CD8-positive, alpha-beta memory T cell (primary cell): ENCODE measurements around the gene ANTXR2. TPM values are rescaled to one million over a fixed set of nuclear protein-coding genes. Genes with fewer than 3 reads are reported as not detected.

Experiments used
- CTCF ChIA-PET: fragments of 350-600 bp; sonication (Branson Sonifier 250); formaldehyde crosslinking; loops from one replicate; lab custom pipeline; 2021; ENCODE audit warnings: antibody characterized with exemption; lab: Charles Lee
- POLR2A ChIA-PET: fragments of 350-600 bp; sonication (Branson Sonifier 250); formaldehyde crosslinking; loops from one replicate; lab custom pipeline; 2021; ENCODE audit warnings: antibody characterized with exemption; lab: Charles Lee
- DNase-seq, 5 donors: peaks; one replicate each; pipeline versions ENCODE4 v3.0.0 to v3.0.0-alpha.2; 2020 to 2022; ENCODE audit warnings: mixed read lengths in 1 of 5
- H3K27ac ChIP-seq: one replicate; pipeline ENCODE4 v1.7.0; 2013; ENCODE audit warnings: low read depth, mild to moderate bottlenecking, low read length, moderate library complexity
- H3K27me3 ChIP-seq: 2 replicates; pipeline ENCODE4 v1.7.0; 2013; ENCODE audit warnings: low read length, mild to moderate bottlenecking; ENCODE audit not compliant: insufficient read depth, poor library complexity, severe bottlenecking
- H3K36me3 ChIP-seq: 2 replicates; pipeline ENCODE4 v1.7.0; 2013; ENCODE audit warnings: mild to moderate bottlenecking, low read length, moderate library complexity; ENCODE audit not compliant: insufficient read depth
- H3K4me1 ChIP-seq: 2 replicates; pipeline ENCODE4 v1.7.0; 2013; ENCODE audit warnings: mild to moderate bottlenecking, low read length, moderate library complexity; ENCODE audit not compliant: insufficient read depth
- H3K4me3 ChIP-seq: 2 replicates; pipeline ENCODE4 v1.7.0; 2013; ENCODE audit warnings: mild to moderate bottlenecking, low read length
- H3K9me3 ChIP-seq: 2 replicates; pipeline ENCODE4 v1.7.0; 2013; ENCODE audit warnings: mild to moderate bottlenecking, low read length
- H3K27ac Mint-ChIP-seq, 8 donors: one replicate each; pipeline ENCODE4 v1.8.0; 2020 to 2021; ENCODE audit warnings: mixed read lengths in 8 of 8, mild to moderate bottlenecking in 6 of 8, inconsistent platforms in 3 of 8, moderate library complexity in 3 of 8
- H3K27me3 Mint-ChIP-seq, 2 donors: one replicate each; pipeline ENCODE4 v1.8.0; 2020 to 2021; ENCODE audit warnings: mixed read lengths in 2 of 2, mild to moderate bottlenecking in 1 of 2, moderate library complexity in 1 of 2
- H3K36me3 Mint-ChIP-seq, 3 donors: one replicate each; pipeline ENCODE4 v1.8.0; 2020 to 2021; ENCODE audit warnings: mixed read lengths in 3 of 3, inconsistent platforms in 1 of 3, mild to moderate bottlenecking in 1 of 3
- H3K4me1 Mint-ChIP-seq, 3 donors: one replicate each; pipeline ENCODE4 v1.8.0; 2020 to 2021; ENCODE audit warnings: mixed read lengths in 3 of 3, inconsistent platforms in 1 of 3, mild to moderate bottlenecking in 1 of 3
- H3K4me3 Mint-ChIP-seq, 7 donors: one replicate each; pipeline ENCODE4 v1.8.0; 2020 to 2021; ENCODE audit warnings: mixed read lengths in 7 of 7, mild to moderate bottlenecking in 6 of 7, moderate library complexity in 4 of 7, inconsistent platforms in 2 of 7
- H3K9me3 Mint-ChIP-seq, 5 donors: one replicate each; pipeline ENCODE4 v1.8.0; 2020 to 2022; ENCODE audit warnings: mixed read lengths in 5 of 5, mild to moderate bottlenecking in 3 of 5, moderate library complexity in 2 of 5, inconsistent platforms in 1 of 5
- polyA plus RNA-seq: library from polyadenylated mRNA; unstranded; fragments of 300-500 nt; fragmentation: Illumina TruSeq; gene quantifications from one replicate; pipeline ENCODE4 v1.2.3, GENCODE V29; 2021
- total RNA-seq, 2 experiments: library from RNA; stranded (reverse); gene quantifications; one replicate each; pipeline ENCODE4 v1.2.3, GENCODE V29; 2021

Gene ANTXR2
- total and polyA plus RNA-seq, 3 experiments from 2014 or later, result 18.2 to 44.2 (median 20.6) TPM

DNA sequence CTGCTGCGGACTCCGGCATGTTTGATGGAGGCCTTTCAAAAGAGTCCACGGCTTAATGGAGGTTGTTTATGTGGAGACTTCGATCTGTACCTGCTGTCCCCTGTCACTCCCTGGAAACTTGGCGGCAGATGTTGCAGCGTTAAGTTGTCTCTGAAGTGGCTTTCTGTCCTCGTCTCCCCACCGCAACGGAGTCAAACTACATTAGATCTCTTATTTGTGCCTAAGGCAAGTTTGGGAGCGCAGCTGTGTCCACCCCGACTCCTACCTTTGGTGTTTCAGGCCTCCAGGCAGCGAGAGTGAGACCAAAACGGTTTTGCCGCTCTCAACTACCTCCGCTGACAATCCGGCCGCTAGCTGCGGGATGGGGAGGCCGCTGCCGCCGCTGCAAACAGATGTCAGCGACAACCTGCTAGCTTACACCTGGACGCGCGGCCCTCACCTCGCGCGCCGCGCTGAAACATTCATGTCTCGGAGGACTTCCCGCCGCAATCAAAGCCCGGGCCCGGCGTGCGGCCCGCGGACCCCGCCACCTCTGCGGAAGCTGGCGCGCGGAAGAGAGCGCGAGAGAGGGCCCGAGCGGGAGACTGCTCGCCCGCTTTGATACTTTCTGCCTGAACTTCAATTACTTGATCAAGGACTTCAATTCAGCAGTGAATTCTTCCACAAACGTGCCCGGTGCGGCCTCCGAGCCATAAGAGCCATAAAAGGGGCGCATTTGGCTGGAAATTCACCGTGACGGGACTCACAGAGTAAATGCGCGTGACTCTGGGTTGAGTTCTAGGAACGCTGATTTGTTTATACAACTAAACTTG is 108.4 kb downstream of the ANTXR2 start:
- Histone ChIP-seq H3K4me3 (no peak overlapping the region), H3K9me3 (no peaks in the 10 kb centered on the region), H3K4me1 (no peaks in the 10 kb centered on the region), H3K27me3 (no peaks in the 10 kb centered on the region), H3K36me3 (no peaks in the 10 kb centered on the region), H3K27ac (no peak overlapping the region)
- no peaks in the 10 kb centered on the region for H3K4me1 Mint-ChIP-seq
- no peaks in the 10 kb centered on the region for H3K9me3 Mint-ChIP-seq
- DNase-seq, result no peak
- ChIA-PET CTCF (no interaction called here), POLR2A (no interaction called here)
- no peaks in the 10 kb centered on the region for H3K27me3 Mint-ChIP-seq
- H3K27ac Mint-ChIP-seq, result peak overlapping the region in 2 of 8 donors; percentile 66 to 80
- H3K36me3 Mint-ChIP-seq, result peaks cover 7 to 28% (median 15%) of the 10 kb centered on the region in 3 donors
- H3K4me3 Mint-ChIP-seq, result no peak overlapping the region

DNA sequence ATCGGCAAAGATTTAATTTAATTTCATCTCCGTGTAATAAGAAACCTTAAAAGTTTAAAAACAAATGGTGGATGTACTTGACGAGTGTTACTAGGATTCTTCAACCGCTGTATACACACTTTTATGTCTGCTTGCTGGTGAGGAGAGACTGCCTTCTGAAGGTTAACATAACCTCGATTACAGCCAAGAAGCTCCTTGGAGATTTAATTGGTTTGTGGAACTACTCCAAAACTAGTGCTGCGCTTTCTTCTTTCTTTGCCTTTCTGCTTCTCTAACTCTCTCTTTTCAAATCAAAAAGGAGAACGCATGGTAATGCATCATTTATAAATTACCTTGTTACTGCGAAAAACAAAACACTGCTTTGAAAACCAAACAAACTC is 109.0 kb downstream of the ANTXR2 start:
- Histone ChIP-seq H3K27me3 (no peaks in the 10 kb centered on the region), H3K36me3 (no peaks in the 10 kb centered on the region), H3K4me1 (no peaks in the 10 kb centered on the region), H3K27ac (no peak overlapping the region), H3K4me3 (no peak overlapping the region), H3K9me3 (no peaks in the 10 kb centered on the region)
- Mint-ChIP-seq H3K9me3 (no peaks in the 10 kb centered on the region), H3K4me1 (no peaks in the 10 kb centered on the region), H3K36me3 (peaks cover 7 to 28% (median 15%) of the 10 kb centered on the region in 3 donors), H3K4me3 (no peak overlapping the region), H3K27me3 (no peaks in the 10 kb centered on the region), H3K27ac (no peak overlapping the region)
- CTCF ChIA-PET, result no interaction called here
- no peak for DNase-seq
- POLR2A ChIA-PET, result no interaction called here

GRCh38 chr4:79959652-79960051 is 113.4 kb downstream of the ANTXR2 start:
- Mint-ChIP-seq H3K4me3 (no peak overlapping the region), H3K27me3 (no peaks in the 10 kb centered on the region), H3K4me1 (no peaks in the 10 kb centered on the region), H3K9me3 (no peaks in the 10 kb centered on the region), H3K27ac (no peak overlapping the region), H3K36me3 (peaks cover 5 to 15% (median 15%) of the 10 kb centered on the region in 3 donors)
- Histone ChIP-seq H3K27ac (no peak overlapping the region), H3K36me3 (no peaks in the 10 kb centered on the region), H3K27me3 (no peaks in the 10 kb centered on the region), H3K4me3 (no peak overlapping the region), H3K4me1 (no peaks in the 10 kb centered on the region), H3K9me3 (no peaks in the 10 kb centered on the region)
- ChIA-PET POLR2A (no interaction called here), CTCF (no interaction called here)
- no peak for DNase-seq

DNA sequence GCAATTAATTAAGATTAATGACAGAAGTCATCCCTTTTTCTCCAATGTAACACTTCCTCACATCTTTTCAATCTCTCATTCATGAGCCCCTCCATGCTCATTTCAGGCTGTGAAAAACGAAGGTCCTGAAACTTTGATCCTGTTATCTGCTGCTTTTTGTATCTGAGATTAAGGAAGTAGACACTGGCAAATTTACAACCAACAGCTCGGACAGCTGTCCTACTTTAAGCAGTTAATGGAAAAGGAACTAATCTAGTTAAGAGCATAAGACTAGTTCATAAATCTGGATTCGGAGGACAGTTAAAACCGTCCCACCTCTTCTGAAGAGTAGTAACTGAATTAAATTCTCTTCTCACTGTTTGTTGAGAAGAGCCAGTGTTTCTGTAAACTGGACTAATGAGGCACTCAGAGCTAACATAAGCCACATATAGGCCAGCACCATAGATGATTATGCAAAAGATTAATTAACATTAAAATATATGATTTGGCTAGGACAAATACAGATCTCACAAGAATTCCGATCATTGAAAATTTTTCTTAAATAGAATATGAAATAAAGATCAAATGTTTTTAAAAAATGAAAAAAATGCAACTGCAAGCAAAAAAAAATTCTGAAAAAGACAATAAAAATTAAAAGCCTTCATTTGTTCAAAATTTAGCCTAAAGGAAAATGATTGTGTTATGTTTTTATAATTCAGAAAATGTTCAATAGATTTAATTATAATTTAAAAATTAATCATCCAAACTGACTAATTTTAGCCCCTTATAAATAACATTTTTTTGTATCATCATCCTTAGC is 114.4 kb downstream of the ANTXR2 start:
- Mint-ChIP-seq H3K9me3 (no peaks in the 10 kb centered on the region), H3K4me1 (no peaks in the 10 kb centered on the region), H3K36me3 (peaks cover 3 to 9% (median 7%) of the 10 kb centered on the region in 3 donors), H3K4me3 (no peak overlapping the region), H3K27me3 (no peaks in the 10 kb centered on the region), H3K27ac (no peak overlapping the region)
- H3K9me3 ChIP-seq, result no peaks in the 10 kb centered on the region
- no peaks in the 10 kb centered on the region for H3K36me3 ChIP-seq
- CTCF ChIA-PET, result no interaction called here
- POLR2A ChIA-PET, result no interaction called here
- H3K27me3 ChIP-seq, result no peaks in the 10 kb centered on the region
- no peaks in the 10 kb centered on the region for H3K4me1 ChIP-seq
- H3K4me3 ChIP-seq, result no peak overlapping the region
- no peak overlapping the region for H3K27ac ChIP-seq
- no peak for DNase-seq

DNA sequence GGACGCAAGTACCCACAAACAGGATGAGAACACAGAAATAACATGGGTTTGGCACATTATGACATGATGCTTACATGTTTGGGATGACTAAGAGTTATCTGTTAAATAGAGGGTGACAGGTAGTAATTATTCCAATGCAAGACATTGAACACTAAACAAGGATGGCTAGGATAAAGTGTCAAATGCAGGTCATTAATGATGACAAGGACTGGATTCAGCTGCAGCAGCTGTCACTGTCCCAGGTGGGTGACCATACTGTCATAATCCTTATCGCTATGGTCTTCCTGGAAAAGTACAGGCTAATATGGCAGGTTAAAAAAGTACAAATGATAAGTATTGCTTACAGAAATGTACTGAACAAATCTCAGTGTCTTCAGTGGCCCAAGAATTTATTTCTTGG is 123.9 kb downstream of the ANTXR2 start:
- Histone ChIP-seq H3K9me3 (no peaks in the 10 kb centered on the region), H3K27ac (no peak overlapping the region), H3K4me1 (no peaks in the 10 kb centered on the region), H3K36me3 (no peaks in the 10 kb centered on the region), H3K27me3 (no peaks in the 10 kb centered on the region), H3K4me3 (no peak overlapping the region)
- ChIA-PET CTCF (no interaction called here), POLR2A (no interaction called here)
- DNase-seq, result no peak
- Mint-ChIP-seq H3K27ac (no peak overlapping the region), H3K4me1 (peaks cover 3 to 15% (median 11%) of the 10 kb centered on the region in 3 donors), H3K36me3 (peaks cover 0 to 4% (median 0%) of the 10 kb centered on the region in 3 donors), H3K9me3 (no peaks in the 10 kb centered on the region), H3K27me3 (peaks cover 0 to 2% of the 10 kb centered on the region in 2 donors), H3K4me3 (no peak overlapping the region)

GRCh38 chr4:79948739-79949138 is 124.3 kb downstream of the ANTXR2 start:
- Histone ChIP-seq H3K27ac (no peak overlapping the region), H3K36me3 (no peaks in the 10 kb centered on the region), H3K9me3 (no peaks in the 10 kb centered on the region), H3K27me3 (no peaks in the 10 kb centered on the region), H3K4me1 (no peaks in the 10 kb centered on the region), H3K4me3 (no peak overlapping the region)
- DNase-seq, result no peak
- no peak overlapping the region for H3K4me3 Mint-ChIP-seq
- peaks cover 0 to 2% of the 10 kb centered on the region in 2 donors for H3K27me3 Mint-ChIP-seq
- peaks cover 0 to 4% (median 0%) of the 10 kb centered on the region in 3 donors for H3K36me3 Mint-ChIP-seq
- no peaks in the 10 kb centered on the region for H3K9me3 Mint-ChIP-seq
- ChIA-PET POLR2A (no interaction called here), CTCF (no interaction called here)
- peaks cover 3 to 15% (median 11%) of the 10 kb centered on the region in 3 donors for H3K4me1 Mint-ChIP-seq
- H3K27ac Mint-ChIP-seq, result no peak overlapping the region

DNA sequence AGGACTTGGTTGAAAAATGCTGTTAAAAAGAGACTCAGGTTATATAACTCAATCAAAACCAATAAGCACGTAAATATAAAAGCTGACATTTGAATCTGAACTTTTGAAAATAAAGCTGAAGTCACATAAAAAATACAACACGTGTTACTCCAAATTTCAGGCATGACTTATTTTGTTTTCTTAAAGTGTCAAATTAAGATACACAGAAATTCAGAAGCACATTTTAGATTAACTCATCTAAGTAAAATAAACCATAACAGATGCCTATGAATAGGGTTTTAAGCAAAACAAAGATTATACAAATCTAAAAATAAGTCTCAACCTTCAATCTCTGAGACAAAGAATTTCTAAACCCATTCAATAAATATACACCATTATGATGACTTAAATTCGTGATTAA is 124.8 kb downstream of the ANTXR2 start:
- no peak overlapping the region for H3K27ac ChIP-seq
- no peaks in the 10 kb centered on the region for H3K4me1 ChIP-seq
- Mint-ChIP-seq H3K4me1 (peaks cover 3 to 15% (median 11%) of the 10 kb centered on the region in 3 donors), H3K9me3 (no peaks in the 10 kb centered on the region), H3K4me3 (no peak overlapping the region), H3K27ac (no peak overlapping the region), H3K36me3 (peaks cover 0 to 4% (median 0%) of the 10 kb centered on the region in 3 donors), H3K27me3 (peaks cover 0 to 2% of the 10 kb centered on the region in 2 donors)
- ChIA-PET CTCF (no interaction called here), POLR2A (no interaction called here)
- no peak overlapping the region for H3K4me3 ChIP-seq
- H3K9me3 ChIP-seq, result no peaks in the 10 kb centered on the region
- no peaks in the 10 kb centered on the region for H3K36me3 ChIP-seq
- no peak for DNase-seq
- H3K27me3 ChIP-seq, result no peaks in the 10 kb centered on the region

DNA sequence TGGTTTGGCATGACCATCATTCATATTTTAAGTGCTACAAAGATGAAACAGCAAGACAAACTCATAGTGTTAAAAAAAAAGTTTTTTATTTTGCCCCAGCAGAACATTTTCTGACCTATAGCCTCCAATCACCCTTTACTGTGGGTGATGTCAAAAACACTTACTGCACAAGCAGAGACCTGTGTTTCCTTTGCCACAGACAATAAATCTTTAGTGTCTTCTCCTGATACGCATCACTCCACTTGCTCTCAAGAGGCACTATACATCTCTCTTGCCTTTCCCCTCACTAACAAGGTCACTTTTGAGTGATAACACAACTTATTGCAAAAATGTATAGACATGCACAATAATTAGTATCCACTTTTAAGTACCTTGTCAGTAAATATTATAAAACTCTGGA is 125.6 kb downstream of the ANTXR2 start:
- Histone ChIP-seq H3K27me3 (no peaks in the 10 kb centered on the region), H3K9me3 (no peaks in the 10 kb centered on the region), H3K4me1 (no peaks in the 10 kb centered on the region), H3K4me3 (no peak overlapping the region), H3K36me3 (no peaks in the 10 kb centered on the region), H3K27ac (no peak overlapping the region)
- Mint-ChIP-seq H3K27ac (peak overlapping the region in 1 of 8 donors; percentile 30), H3K4me1 (peaks cover 3 to 15% (median 11%) of the 10 kb centered on the region in 3 donors), H3K9me3 (no peaks in the 10 kb centered on the region), H3K4me3 (no peak overlapping the region), H3K27me3 (peaks cover 0 to 2% of the 10 kb centered on the region in 2 donors), H3K36me3 (peaks cover 0 to 4% (median 0%) of the 10 kb centered on the region in 3 donors)
- ChIA-PET POLR2A (no interaction called here), CTCF (no interaction called here)
- DNase-seq, result no peak
